ENCODE data around the gene HSPA1L.
"Not testable (repeated sequence)": the region's sequence is repeated elsewhere in the genome, so short reads cannot be mapped to it uniquely, and the experiment has no call there.

Gene HSPA1L

DNA sequence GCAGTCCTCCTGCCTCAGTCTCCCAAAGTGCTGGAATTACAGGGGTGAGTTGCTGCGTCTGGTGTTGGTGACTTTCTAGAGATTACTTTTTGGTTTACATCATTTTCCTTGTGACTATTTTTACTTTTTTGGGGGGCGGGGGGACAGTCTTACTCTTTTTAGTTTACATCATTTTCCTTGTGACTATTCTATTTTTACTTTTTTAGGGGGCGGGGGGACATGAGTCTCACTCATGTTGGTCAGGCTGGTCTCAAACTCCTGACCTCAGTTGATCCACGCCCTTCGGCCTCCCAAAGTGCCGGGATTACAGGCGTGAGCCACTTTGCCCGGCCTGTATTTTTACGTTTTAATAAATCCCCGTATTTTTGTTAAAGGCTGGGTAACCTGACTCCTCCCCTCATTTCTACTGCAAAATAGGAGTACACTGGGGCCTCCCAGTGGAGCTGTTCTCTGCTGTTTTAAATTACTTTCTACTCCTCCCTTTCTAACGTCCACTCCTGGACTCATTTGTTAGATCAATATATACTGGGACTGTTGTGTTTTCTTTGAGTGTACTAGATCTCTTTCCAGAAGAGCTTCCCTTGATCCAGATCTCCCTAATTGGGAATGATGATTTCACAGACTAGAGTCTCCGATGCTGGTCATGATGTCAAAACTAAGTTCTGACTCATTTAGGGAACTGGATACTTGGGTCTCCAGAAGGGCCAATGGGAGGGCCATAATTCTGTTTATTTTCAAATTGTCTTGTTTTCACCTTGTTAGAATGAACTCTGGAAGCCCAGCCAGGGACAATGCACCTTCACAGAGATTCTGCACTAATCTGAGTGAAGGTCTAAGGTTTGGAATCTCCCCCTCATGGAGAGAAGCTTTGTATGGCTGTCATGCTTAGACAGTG is 21.6 kb upstream of the HSPA1L start:
- ATAC-seq = no peak

DNA sequence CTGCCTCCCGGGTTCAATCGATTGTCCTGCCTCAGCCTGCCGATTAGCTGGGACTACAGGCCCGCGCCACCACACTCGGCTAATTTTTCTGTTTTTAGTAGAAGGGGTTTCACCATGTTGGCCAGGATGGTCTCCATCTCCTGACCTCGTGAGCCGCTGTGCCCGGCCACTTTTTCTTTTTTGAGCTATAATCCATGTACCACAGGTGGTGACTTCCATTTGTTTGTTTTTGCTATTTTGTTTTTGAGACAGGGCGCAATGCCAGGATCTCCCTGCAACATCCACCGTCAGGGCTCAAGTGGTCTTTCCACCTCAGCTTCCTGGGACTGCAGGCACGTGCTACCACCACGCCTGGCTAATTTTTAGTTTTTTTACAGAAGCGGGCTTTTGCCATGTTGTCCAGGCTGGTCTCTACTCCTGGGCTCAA is 21.0 kb upstream of the HSPA1L start:
- no peak for ATAC-seq

DNA sequence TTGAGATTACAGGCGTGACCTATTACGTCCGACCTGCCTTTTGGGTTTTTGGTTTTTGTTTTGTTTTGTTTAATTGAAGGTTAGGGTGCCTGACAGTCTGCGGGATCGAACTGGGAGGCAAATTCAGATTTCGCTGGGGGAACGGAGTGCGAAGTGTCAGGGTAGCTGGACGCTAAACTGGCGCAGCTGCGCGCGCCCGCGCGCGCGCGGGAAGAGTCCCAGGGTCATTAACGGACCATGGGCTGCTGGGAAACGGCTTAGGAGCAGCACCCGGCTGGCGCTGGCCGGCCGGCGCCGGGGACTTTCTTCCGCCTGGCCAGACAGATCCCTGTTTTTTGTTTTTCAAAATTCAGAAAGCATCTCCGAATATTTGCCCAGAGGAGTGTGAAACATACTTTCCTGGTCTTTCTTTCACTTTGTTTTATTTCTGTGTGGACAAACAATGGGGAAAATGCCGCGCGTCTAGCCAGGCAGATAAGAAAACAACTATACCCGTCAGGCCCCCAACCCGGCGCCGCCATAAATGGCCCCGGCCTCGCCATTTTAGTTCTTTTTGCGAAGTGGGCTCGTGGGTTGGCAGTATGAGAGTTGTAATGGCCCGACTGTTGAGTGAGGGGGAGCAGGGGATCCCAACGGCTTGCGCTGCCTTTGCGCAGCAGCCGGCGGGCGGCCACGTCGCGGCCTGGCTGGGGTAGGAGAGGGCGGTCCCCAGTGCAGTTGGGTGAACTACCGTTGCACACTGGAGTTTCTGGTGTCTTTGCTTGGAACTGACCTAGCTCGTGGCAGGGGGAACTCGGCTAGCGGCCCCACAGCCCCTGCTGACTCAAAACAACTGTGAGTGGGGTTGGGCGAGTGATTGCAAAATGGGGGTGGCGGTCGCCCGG is 19.5 kb upstream of the HSPA1L start:
- peak; percentile 64 to 67 for ATAC-seq

DNA sequence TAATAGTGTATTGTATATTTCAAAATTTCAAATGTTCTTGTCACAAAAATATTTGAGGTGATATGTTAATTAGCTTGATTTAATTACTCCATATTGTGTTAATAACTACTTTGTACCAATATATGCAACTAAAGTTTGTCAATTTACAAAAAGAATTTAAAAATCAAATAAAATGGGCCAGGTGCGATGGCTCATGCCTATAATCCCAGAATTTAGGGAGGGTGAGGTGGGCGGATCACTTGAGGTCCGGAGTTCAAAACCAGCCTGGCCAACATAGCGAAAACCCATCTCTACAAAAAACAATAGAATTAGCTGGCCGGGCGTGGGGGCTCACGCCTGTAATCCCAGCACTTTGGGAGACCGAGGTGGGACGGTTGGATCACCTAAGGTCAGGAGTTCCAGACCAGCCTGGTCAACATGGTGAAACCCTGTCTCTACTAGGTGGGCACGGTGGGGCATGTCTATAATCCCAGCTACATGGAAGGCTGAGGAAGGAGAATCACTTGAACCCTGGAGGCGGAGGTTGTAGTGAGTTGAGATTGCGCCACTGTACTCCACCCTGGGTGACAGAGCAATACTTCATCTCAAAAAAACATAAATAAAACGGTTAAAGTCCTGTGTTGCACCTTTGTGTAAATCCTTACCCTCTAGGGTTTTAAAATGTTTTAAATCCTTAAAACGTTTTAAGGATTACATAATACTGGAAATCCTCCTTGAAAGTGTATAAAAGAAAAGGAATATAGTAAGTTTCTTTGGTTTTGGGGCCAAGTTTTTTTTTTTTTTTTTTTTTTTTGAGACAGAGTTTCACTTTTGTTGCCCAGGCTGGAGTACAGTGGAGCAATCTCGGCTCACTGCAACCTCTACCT is 16.5 kb upstream of the HSPA1L start:
- no peak for ATAC-seq

DNA sequence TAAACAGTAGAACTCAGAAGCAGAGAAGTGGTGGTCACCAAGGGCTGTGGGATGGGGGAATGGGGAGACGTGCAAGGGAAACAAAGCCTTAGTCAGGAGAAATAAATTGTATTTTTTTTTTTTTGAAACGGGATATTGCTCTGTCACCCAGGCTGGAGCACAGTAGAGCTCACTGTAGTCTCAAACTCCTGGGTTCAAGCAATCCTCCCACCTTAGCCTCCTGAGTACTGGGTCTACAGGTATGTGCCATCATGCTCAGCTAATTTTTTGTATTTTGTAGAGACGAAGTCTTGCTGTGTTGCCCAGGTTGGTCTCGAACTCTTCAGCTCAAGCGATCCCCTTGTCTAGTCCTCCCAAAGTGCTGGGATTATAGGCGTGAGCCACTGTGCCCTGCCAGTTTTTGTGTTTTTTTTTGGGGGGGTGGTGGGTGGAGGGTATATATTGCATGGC is 15.8 kb upstream of the HSPA1L start:
- ATAC-seq = no peak

DNA sequence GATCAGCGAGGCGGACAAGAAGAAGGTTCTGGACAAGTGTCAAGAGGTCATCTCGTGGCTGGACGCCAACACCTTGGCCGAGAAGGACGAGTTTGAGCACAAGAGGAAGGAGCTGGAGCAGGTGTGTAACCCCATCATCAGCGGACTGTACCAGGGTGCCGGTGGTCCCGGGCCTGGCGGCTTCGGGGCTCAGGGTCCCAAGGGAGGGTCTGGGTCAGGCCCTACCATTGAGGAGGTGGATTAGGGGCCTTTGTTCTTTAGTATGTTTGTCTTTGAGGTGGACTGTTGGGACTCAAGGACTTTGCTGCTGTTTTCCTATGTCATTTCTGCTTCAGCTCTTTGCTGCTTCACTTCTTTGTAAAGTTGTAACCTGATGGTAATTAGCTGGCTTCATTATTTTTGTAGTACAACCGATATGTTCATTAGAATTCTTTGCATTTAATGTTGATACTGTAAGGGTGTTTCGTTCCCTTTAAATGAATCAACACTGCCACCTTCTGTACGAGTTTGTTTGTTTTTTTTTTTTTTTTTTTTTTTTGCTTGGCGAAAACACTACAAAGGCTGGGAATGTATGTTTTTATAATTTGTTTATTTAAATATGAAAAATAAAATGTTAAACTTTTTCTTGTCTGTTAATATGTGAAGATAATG is 14.7 kb upstream of the HSPA1L start:
- ATAC-seq = no peak

DNA sequence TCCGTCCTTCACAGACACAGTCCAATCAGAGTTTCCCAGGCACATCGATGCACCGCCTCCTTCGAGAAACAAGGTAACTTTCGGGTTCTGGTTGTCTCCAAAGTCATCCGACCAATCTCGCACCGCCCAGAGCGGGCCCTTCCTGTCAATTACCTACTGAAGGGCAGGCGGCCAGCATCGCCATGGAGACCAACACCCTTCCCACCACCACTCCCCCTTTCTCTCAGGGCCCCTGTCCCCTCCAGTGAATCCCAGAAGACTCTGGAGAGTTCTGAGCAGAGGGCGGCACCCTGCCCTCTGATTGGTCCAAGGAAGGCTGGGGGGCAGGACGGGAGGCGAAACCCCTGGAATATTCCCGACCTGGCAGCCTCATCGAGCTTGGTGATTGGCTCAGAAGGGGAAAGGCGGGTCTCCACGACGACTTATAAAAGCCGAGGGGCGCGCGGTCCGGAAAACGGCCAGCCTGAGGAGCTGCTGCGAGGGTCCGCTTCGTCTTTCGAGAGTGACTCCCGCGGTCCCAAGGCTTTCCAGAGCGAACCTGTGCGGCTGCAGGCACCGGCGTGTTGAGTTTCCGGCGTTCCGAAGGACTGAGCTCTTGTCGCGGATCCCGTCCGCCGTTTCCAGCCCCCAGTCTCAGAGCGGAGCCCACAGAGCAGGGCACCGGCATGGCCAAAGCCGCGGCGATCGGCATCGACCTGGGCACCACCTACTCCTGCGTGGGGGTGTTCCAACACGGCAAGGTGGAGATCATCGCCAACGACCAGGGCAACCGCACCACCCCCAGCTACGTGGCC is 12.4 kb upstream of the HSPA1L start, which contains the start of gene HSPA1B:
HSPA1B (plus strand) TSS at position 453 of the 794 bp plus-strand sequence; CDS start at position 666, 213 bp downstream.
- peak; percentile 86 to 88 for ATAC-seq

DNA sequence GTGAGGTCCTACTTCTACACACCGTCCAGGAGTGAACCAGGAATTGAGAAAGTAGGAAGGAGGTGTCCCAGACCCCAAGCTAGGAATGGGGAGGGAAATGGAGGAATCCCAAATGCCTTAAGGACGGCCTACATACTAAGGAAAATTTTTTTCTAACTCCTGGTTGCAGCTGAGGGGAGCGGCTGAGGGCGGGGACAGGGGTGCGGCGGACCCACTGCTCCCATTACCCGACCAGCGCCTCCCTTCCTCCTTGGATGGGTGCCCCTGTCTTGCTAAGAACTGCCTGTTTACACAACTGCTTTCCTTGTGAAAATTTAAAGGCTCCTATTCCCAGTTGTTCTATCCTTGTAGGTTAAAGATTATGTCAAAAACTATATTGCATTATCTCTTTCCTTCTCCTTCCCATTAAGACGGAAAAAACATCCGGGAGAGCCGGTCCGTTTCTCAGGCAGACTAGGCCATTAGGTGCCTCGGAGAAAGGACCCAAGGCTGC is 11.8 kb upstream of the HSPA1L start:
- ATAC-seq = peak in 1 of 2 donors; percentile 2

DNA sequence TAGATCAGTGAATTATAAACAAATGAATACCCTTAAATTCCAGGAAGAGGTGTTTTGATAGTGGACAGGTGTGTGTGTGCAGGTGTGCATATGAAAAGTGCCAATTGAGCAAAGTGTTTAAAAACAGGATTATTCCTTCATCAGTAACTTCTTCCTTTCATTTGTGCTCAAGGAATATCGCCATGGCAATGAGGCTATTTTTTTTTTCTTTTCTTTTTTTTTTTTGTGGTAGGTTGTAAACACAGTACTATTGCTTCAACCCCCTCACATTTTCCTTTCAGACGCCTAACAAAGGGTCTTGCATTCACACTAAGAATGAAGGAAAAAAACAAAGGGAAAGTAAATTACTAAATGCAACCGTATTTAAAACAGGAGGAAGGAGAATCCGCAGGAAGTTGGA is 10.5 kb upstream of the HSPA1L start:
- no peak for ATAC-seq

DNA sequence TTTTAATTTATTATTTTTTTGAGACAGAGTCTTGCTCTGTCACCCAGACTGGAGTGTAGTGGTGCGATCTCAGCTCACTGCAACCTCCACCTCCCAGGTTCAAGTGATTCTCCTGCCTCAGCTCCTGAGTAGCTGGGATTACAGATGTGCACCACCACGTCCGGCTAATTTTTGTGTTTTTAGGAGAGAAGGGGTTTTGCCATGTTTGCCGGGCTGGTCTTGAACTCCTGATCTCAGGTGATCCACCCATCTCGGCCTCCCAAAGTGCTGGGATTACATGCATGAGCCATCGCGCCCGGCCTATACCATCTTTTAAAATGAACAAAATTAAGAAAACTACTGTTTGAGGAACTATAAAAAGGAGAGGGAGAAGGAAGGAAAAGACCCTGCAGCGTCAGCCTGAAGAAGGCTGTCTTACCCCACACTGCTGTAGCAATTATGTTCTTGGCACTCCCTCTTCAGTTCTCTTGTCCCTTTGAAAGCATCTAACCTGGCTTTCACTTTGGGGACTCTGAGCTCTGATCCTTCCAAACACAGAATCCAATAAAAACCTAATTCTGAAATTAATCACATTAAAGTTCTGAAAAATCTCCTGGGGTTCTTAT is 8.6 kb upstream of the HSPA1L start:
- ATAC-seq = not testable (repeated sequence)

DNA sequence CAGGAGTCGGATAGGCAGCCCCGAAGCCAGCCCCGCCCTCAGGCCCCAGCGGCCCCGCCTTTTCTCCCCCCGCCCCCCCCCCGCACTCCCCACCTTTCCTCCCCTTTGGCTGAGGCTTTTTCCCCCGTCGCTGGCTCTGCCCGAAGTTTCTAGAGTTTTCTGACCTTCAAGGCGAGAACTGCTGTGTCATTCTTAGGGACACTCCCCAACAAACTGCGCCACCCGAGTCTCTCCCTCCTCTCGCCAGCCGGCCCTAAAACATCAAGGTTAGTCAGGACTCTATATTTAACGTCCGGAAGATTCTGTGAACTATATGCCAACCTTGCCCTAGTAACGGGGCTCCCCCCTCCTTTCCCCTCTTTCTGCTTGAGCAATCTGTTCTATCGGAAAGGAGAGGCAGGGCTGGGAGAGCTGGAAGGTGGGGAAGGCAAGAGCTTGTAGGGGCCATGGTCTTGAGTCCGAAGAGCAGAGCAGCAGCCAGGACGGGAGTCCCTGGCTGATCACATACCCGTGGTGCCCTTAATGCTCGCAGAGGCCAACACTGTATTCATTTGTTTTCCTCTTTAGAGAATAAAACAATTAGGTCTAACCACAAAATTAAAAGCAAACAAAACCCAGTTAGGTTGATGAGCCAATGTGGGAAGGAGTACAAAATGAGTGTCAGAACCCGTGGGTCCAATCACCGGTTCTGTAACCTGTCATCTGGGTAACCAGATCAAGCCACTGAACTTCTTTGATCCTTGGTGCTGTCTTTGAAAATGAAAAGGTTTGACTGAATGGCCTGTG is 7.1 kb upstream of the HSPA1L start:
- peak; percentile 47 to 50 for ATAC-seq

DNA sequence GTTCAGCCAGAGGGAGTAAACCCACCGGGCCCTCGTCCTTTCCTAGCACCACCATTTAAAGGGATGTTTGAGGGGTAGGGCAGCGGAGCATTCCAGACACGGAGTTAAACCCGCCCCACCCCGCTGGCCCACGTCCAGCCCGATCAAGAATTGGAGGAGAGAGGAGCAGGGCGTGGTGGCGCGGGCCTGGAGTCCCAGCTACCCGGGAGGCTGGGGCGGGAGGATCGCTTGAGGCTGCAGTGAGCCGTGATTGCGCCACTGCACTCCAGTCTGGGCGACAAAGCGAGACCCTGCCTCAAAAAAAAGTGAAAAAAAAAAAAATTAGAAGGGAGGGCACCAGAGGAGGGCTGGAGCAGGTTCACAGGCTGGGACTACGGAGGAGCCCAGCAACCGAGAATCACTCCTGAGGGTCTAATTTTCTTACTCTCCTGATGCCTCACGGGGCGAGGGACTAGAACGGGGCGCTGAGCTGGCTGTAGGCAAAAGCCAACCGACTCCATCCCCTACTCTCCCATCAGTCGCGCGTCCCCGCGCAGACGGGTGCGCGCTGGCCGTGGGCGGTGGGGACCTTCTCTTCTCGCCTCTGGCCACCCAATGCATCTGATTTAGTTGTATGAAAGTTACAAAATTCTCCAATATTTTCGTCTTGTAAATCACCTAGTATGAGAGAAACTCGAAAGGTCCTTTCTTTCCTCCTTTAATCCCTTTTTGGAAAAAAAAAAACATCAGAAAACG is 6.4 kb upstream of the HSPA1L start:
- peak; percentile 27 to 35 for ATAC-seq

DNA sequence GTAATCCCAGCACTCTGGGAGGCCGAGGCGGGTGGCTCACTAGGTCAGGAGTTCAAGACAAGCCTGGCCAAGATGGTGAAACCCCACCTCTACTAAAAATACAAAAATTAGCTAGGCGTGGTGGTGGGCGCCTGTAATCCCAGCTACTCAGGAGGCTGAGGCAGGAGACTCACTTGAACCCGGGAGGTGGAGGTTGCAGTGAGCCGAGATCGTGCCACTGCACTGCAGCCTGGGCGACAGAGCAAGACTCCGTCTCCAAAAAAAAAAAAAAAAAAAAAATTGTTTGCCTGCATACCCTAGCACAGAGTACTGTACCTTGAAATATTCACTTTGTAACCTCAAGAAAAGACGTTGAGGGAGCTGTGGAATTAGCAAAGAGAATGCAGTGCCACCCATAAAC is 5.3 kb upstream of the HSPA1L start:
- ATAC-seq = not testable (repeated sequence)

DNA sequence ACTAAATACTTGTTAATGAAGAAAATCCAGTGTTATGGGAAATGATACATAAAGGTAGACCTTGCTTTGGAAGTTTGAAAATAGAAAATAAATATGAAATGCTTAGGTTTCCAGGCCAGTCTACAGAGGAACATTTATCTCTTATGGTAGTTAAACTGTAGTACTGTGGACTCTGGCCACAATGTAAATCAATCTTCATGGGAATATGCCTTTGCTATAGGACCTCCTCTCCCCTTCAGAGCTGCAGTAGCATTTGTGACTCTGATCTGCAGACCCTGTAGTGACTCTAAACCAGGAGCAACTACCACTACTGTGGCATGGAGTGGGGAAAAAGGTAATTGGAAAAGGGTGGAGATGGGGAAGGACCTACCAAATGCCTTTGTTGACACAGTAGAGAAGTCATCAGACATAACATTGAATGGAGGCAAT is 4.8 kb upstream of the HSPA1L start:
- ATAC-seq = no peak

DNA sequence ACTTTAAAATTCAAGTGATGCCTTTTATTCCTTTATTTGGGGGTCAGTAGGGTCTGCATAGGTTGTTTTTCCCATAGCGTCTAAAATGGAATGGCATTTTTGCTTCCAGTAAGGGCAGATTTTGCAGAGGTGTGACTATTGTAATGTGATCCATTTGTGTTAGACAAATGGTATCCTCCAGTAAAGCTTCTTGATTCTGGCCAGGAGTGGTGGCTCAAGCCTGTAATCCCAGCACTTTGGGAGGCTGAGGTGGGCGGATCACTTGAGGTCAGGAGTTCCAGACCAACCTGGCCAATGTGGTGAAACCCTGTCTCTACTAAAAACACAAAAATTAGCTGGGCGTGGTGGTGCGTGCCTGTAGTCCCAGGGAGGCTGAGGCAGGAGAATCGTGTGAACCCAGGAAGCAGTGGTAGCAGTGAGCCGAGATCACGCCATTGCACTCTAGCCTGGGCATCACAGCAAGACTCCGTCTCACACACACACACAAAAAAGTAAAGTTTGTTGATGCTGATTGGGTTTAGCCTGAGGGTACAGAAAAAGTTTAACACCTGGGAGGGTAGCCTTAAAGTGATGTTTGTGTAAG is 2.9 kb upstream of the HSPA1L start:
- ATAC-seq = not testable (repeated sequence)

DNA sequence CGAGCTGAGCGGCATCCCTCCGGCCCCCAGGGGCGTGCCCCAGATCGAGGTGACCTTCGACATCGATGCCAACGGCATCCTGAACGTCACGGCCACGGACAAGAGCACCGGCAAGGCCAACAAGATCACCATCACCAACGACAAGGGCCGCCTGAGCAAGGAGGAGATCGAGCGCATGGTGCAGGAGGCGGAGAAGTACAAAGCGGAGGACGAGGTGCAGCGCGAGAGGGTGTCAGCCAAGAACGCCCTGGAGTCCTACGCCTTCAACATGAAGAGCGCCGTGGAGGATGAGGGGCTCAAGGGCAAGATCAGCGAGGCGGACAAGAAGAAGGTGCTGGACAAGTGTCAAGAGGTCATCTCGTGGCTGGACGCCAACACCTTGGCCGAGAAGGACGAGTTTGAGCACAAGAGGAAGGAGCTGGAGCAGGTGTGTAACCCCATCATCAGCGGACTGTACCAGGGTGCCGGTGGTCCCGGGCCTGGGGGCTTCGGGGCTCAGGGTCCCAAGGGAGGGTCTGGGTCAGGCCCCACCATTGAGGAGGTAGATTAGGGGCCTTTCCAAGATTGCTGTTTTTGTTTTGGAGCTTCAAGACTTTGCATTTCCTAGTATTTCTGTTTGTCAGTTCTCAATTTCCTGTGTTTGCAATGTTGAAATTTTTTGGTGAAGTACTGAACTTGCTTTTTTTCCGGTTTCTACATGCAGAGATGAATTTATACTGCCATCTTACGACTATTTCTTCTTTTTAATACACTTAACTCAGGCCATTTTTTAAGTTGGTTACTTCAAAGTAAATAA is 2.2 kb upstream of the HSPA1L start:
- not testable (repeated sequence) for ATAC-seq

DNA sequence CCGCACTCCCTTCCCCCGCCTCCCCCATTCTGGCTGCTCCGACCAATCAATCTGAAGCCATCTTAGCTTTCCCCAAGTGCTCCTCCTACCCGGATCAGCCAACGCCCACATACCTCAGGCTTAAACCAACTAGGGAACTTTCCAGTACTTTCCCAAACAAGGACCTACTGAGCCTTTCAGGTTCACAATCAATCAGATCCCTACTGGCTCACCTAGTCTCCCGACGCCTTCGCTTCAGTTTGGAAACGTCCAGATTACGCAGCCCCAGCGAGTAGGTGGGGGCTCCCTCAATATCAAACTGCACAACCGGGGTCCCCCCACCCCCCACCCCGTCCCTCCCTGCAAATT is 432 bp downstream of the HSPA1L start:
- peak; percentile 41 to 46 for ATAC-seq

DNA sequence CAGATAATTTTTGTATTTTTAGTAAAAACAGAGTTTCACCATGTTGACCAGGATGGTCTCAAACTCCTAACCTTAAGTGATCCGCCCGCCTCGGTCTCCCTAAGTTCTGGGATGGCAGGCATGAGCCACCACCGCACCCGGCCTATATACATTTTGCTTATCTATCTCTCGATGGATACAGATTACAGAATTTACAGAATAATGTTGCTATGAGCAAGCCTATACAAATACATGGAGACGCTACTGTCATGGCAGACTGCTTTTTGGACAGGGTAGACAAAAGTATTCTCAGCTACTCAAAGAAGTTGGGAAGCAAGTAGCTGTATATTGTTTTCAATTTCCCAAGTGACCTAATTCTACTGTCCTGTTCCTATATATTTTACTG is 1.6 kb downstream of the HSPA1L start:
- no peak for ATAC-seq
